IPS-20b (cell line): ENCODE data around the gene GAPDH.
"Not testable (repeated sequence)": the region's sequence is repeated elsewhere in the genome, so short reads cannot be mapped to it uniquely, and the experiment has no call there.

ENCODE experiments used
- H3K27ac ChIP-seq: one replicate; pipeline ENCODE4 v1.5.1; 2013; ENCODE audit warnings: low read length
- H3K27me3 ChIP-seq: 2 replicates; pipeline ENCODE4 v1.6.1; 2013; ENCODE audit warnings: mild to moderate bottlenecking, low read length, inconsistent platforms; ENCODE audit not compliant: insufficient read depth
- H3K36me3 ChIP-seq: 2 replicates; pipeline ENCODE4 v1.6.1; 2013; ENCODE audit warnings: low read depth, mild to moderate bottlenecking, inconsistent platforms, low read length, moderate library complexity; ENCODE audit not compliant: insufficient read depth
- H3K4me1 ChIP-seq: 2 replicates; pipeline ENCODE4 v1.6.1; 2013; ENCODE audit warnings: mild to moderate bottlenecking, control low read depth, inconsistent platforms, low read length, moderate library complexity; ENCODE audit not compliant: insufficient read depth
- H3K4me3 ChIP-seq: 2 replicates; pipeline ENCODE4 v1.5.1; 2013; ENCODE audit warnings: mild to moderate bottlenecking, low read length, inconsistent platforms
- H3K9ac ChIP-seq: 2 replicates; pipeline ENCODE4 v1.6.1; 2013; ENCODE audit warnings: low read depth, mild to moderate bottlenecking, inconsistent platforms, low read length, moderate library complexity
- H3K9me3 ChIP-seq: 2 replicates; pipeline ENCODE4 v1.6.1; 2013; ENCODE audit warnings: mild to moderate bottlenecking, low read depth, low read length, inconsistent platforms; ENCODE audit not compliant: insufficient read depth

Gene GAPDH

GRCh38 chr12:6533923-6534694 lies at the start of gene GAPDH:
TSS of gene GAPDH (plus strand) at chr12:6534517. CDS start at chr12:6534833, 316 bp downstream.
- no peaks in the 10 kb centered on the region for H3K9me3 ChIP-seq
- H3K27me3 ChIP-seq = no peaks in the 10 kb centered on the region
- H3K36me3 ChIP-seq = peaks cover 75% of the 10 kb centered on the region
- peak within 1 kb of the TSS; percentile 91 for H3K27ac ChIP-seq
- H3K9ac ChIP-seq = peak within 1 kb of the TSS; percentile 99
- peaks cover 15% of the 10 kb centered on the region for H3K4me1 ChIP-seq
- peak within 1 kb of the TSS; percentile 95 for H3K4me3 ChIP-seq

- Histone ChIP-seq H3K9me3 (no peaks in the 10 kb centered on the region), H3K36me3 (peaks cover 14% of the 10 kb centered on the region), H3K9ac (no peak overlapping the region), H3K27ac (no peak overlapping the region), H3K4me1 (peaks cover 3% of the 10 kb centered on the region; the same call in 1 of the 2 replicates), H3K27me3 (no peaks in the 10 kb centered on the region), H3K4me3 (no peak overlapping the region)
Measured at GRCh38 chr12:6488240-6488639, 46.1 kb upstream of the GAPDH start.

- peaks cover 14% of the 10 kb centered on the region for H3K36me3 ChIP-seq
- no peak overlapping the region for H3K4me3 ChIP-seq
- H3K27me3 ChIP-seq = no peaks in the 10 kb centered on the region
- H3K27ac ChIP-seq = no peak overlapping the region
- H3K9ac ChIP-seq = no peak overlapping the region
- H3K9me3 ChIP-seq = no peaks in the 10 kb centered on the region
- H3K4me1 ChIP-seq = peaks cover 3% of the 10 kb centered on the region; the same call in 1 of the 2 replicates
Measured at GRCh38 chr12:6489449-6489848, 44.9 kb upstream of the GAPDH start.

GRCh38 chr12:6490673-6491072 lies 43.6 kb upstream of the GAPDH start:
- H3K4me3 ChIP-seq, H3K4me1 ChIP-seq, H3K27me3 ChIP-seq, H3K9ac ChIP-seq, H3K9me3 ChIP-seq, H3K27ac ChIP-seq: not testable (repeated sequence)
- H3K36me3 ChIP-seq = peaks cover 22% of the 10 kb centered on the region

- H3K4me1 ChIP-seq = peaks cover 8% of the 10 kb centered on the region; the same call in 1 of the 2 replicates
- peaks cover 44% of the 10 kb centered on the region for H3K36me3 ChIP-seq
- H3K4me3 ChIP-seq = peak within 1 kb of the TSS; percentile 100
- peak within 1 kb of the TSS; percentile 100 for H3K9ac ChIP-seq
- peak within 1 kb of the TSS; percentile 100 for H3K27ac ChIP-seq
- no peaks in the 10 kb centered on the region for H3K27me3 ChIP-seq
- no peaks in the 10 kb centered on the region for H3K9me3 ChIP-seq
Measured at GRCh38 chr12:6492838-6493496, 41.4 kb upstream of the GAPDH start, which contains the start of gene MRPL51. TSS of gene MRPL51 (minus strand) at chr12:6493262. CDS start at chr12:6493136, 126 bp downstream.

- Histone ChIP-seq H3K9ac (peak within 1 kb of the TSS; percentile 100), H3K27me3 (no peaks in the 10 kb centered on the region), H3K4me1 (peaks cover 8% of the 10 kb centered on the region; the same call in 1 of the 2 replicates), H3K4me3 (peak within 1 kb of the TSS; percentile 100), H3K9me3 (no peaks in the 10 kb centered on the region), H3K36me3 (peaks cover 50% of the 10 kb centered on the region), H3K27ac (peak within 1 kb of the TSS; percentile 100)
Measured at GRCh38 chr12:6493497-6494257, 40.6 kb upstream of the GAPDH start, which contains the start of gene NCAPD2. TSS of gene NCAPD2 (plus strand) at chr12:6494102. CDS start at chr12:6495099, 997 bp downstream.

GRCh38 chr12:6494258-6494743 lies 40.0 kb upstream of the GAPDH start:
- peak overlapping the region; percentile 97 for H3K27ac ChIP-seq
- peak overlapping the region; percentile 100 for H3K9ac ChIP-seq
- no peaks in the 10 kb centered on the region for H3K9me3 ChIP-seq
- peaks cover 8% of the 10 kb centered on the region; the same call in 1 of the 2 replicates for H3K4me1 ChIP-seq
- H3K27me3 ChIP-seq = no peaks in the 10 kb centered on the region
- peak overlapping the region; percentile 100 for H3K4me3 ChIP-seq
- H3K36me3 ChIP-seq = peaks cover 56% of the 10 kb centered on the region

GRCh38 chr12:6494968-6495367 lies 39.3 kb upstream of the GAPDH start:
- Histone ChIP-seq H3K9ac (peak overlapping the region; percentile 100; the same call in 1 of the 2 replicates), H3K4me3 (peak overlapping the region; percentile 100), H3K4me1 (peaks cover 8% of the 10 kb centered on the region; the same call in 1 of the 2 replicates), H3K9me3 (no peaks in the 10 kb centered on the region), H3K36me3 (peaks cover 63% of the 10 kb centered on the region), H3K27ac (no peak overlapping the region), H3K27me3 (no peaks in the 10 kb centered on the region)

GRCh38 chr12:6497291-6497690 lies 37.0 kb upstream of the GAPDH start:
- not testable (repeated sequence) for H3K27me3 ChIP-seq, H3K9me3 ChIP-seq, H3K9ac ChIP-seq, H3K4me1 ChIP-seq, H3K27ac ChIP-seq, H3K4me3 ChIP-seq
- peaks cover 68% of the 10 kb centered on the region for H3K36me3 ChIP-seq

GRCh38 chr12:6500466-6500865 lies 33.9 kb upstream of the GAPDH start:
- Histone ChIP-seq H3K4me1 (no peaks in the 10 kb centered on the region), H3K27me3 (no peaks in the 10 kb centered on the region), H3K4me3 (no peak overlapping the region), H3K9me3 (no peaks in the 10 kb centered on the region), H3K9ac (no peak overlapping the region), H3K36me3 (peaks cover 78% of the 10 kb centered on the region), H3K27ac (no peak overlapping the region)
